H1 (cell line): ENCODE data around the gene DNAJB8. TPM values are rescaled to one million over a fixed set of nuclear protein-coding genes. Genes with fewer than 3 reads are reported as not detected.

Experiments
- CTCF ChIA-PET: fragments of 300-600 bp; sonication (Branson Sonifier 250); formaldehyde crosslinking; loops from one replicate; lab custom pipeline; 2021; ENCODE audit not compliant: partially characterized antibody; lab: Charles Lee
- POLR2A ChIA-PET: fragments of 300-600 bp; sonication (Branson Sonifier 250); formaldehyde crosslinking; loops from one replicate; lab custom pipeline; 2021; ENCODE audit warnings: inconsistent platforms; ENCODE audit not compliant: partially characterized antibody; lab: Charles Lee
- DNase-seq, 2 experiments: peaks; one replicate each; pipeline versions ENCODE4 v3.0.0 to v3.0.0-alpha.2; 2010 to 2022; ENCODE audit warnings: low spot score in 2 of 2, low read depth in 1 of 2, mixed read lengths in 1 of 2
- FAIRE-seq: peaks from 2 replicates; lab custom pipeline; 2011; peaks lifted over from hg19 to GRCh38; lab: Jason Lieb, UNC
- H2AFZ ChIP-seq: 2 replicates; pipeline ENCODE4 v1.8.1; 2012; ENCODE audit warnings: low read length, inconsistent platforms
- H2AK5ac ChIP-seq: 2 replicates; pipeline ENCODE4 v1.6.1; 2013; ENCODE audit warnings: low read depth, low read length
- H2BK120ac ChIP-seq: replicated peaks from 2 replicates; pipeline ENCODE3; 2013; ENCODE audit warnings: low read depth, low read length, inconsistent platforms
- H2BK12ac ChIP-seq: 2 replicates; pipeline ENCODE4 v1.6.1; 2013; ENCODE audit warnings: low read depth, low read length
- H2BK15ac ChIP-seq: 2 replicates; pipeline ENCODE4 v1.6.1; 2013; ENCODE audit warnings: low read length
- H2BK20ac ChIP-seq: 2 replicates; pipeline ENCODE4 v1.6.1; 2013; ENCODE audit warnings: low read length
- H2BK5ac ChIP-seq: 2 replicates; pipeline ENCODE4 v1.6.1; 2013; ENCODE audit warnings: low read depth, low read length
- H3K14ac ChIP-seq: 2 replicates; pipeline ENCODE4 v1.6.1; 2013; ENCODE audit warnings: inconsistent platforms; ENCODE audit not compliant: insufficient read length
- H3K18ac ChIP-seq: 2 replicates; pipeline ENCODE4 v1.6.1; 2013; ENCODE audit warnings: low read length; ENCODE audit errors: extremely low read depth
- H3K23ac ChIP-seq: 2 replicates; pipeline ENCODE4 v1.6.1; 2013; ENCODE audit warnings: inconsistent platforms; ENCODE audit not compliant: insufficient read length
- H3K23me2 ChIP-seq: 2 replicates; pipeline ENCODE4 v1.6.1; 2013; ENCODE audit warnings: low read depth, low read length
- H3K27ac ChIP-seq: 2 replicates; pipeline ENCODE4 v1.6.1; 2011; ENCODE audit warnings: low read depth, low read length, inconsistent platforms
- H3K27me3 ChIP-seq, 4 experiments: replicated peaks in 1 of 4; 1 replicate in 1 of 4; 2 replicates in 3 of 4; pipeline versions ENCODE4 v1.6.1 to v1.8.1; 2011 to 2013; ENCODE audit warnings: low read length in 3 of 4, mild to moderate bottlenecking in 3 of 4, inconsistent platforms in 2 of 4, mixed read lengths in 2 of 4, moderate library complexity in 1 of 4; ENCODE audit not compliant: control insufficient read depth in 3 of 4, insufficient read depth in 3 of 4; ENCODE audit errors: extremely low read depth in 1 of 4
- H3K36me3 ChIP-seq, 4 experiments: 2 replicates each; pipeline versions ENCODE4 v1.6.1 to v1.8.1; 2011 to 2013; ENCODE audit warnings: mild to moderate bottlenecking in 4 of 4, low read length in 3 of 4, moderate library complexity in 2 of 4, control low read depth in 1 of 4, inconsistent platforms in 1 of 4; ENCODE audit not compliant: insufficient read depth in 4 of 4, control insufficient read depth in 2 of 4
- H3K4ac ChIP-seq: replicated peaks from 2 replicates; pipeline ENCODE3; 2013; ENCODE audit warnings: low read length, low read depth, mixed read lengths, inconsistent platforms; ENCODE audit not compliant: insufficient read length
- H3K4me1 ChIP-seq, 4 experiments: replicated peaks in 1 of 4; 1 replicate in 1 of 4; 2 replicates in 3 of 4; pipeline versions ENCODE4 v1.6.1 to v1.8.1; 2011 to 2013; ENCODE audit warnings: low read length in 3 of 4, inconsistent platforms in 2 of 4, mixed read lengths in 1 of 4; ENCODE audit not compliant: insufficient read depth in 4 of 4, control insufficient read depth in 3 of 4
- H3K4me2 ChIP-seq, 2 experiments: 2 replicates each; pipeline versions ENCODE4 v1.6.1 to v1.8.1; 2011 to 2013; ENCODE audit warnings: low read depth in 2 of 2, low read length in 2 of 2, control low read depth in 1 of 2, inconsistent platforms in 1 of 2, mild to moderate bottlenecking in 1 of 2; ENCODE audit not compliant: insufficient read depth in 1 of 2
- H3K4me3 ChIP-seq, 4 experiments: fragments of 200-600, 300-600 bp in 1 of 4; sonication (generic), shearing (Covaris generic), sonication (Bioruptor Twin) in 1 of 4; 2 replicates each; pipeline versions ENCODE4 v1.5.1 to v1.8.1; 2011 to 2016; ENCODE audit warnings: low read length in 4 of 4, low read depth in 3 of 4, control low read depth in 2 of 4, inconsistent platforms in 2 of 4, mild to moderate bottlenecking in 2 of 4, mixed read lengths in 1 of 4, moderate library complexity in 1 of 4; ENCODE audit not compliant: insufficient read depth in 2 of 4; ENCODE audit errors: extremely low read depth in 1 of 4
- H3K56ac ChIP-seq: replicated peaks from 2 replicates; pipeline ENCODE3; 2013; ENCODE audit warnings: low read depth, mild to moderate bottlenecking, mixed read lengths, low read length, inconsistent platforms; ENCODE audit not compliant: insufficient read length
- H3K79me1 ChIP-seq: 2 replicates; pipeline ENCODE4 v1.6.1; 2013; ENCODE audit warnings: low read depth, low read length, control low read depth
- H3K79me2 ChIP-seq, 2 experiments: 2 replicates each; pipeline versions ENCODE4 v1.6.1 to v1.8.1; 2012 to 2013; ENCODE audit warnings: low read length in 2 of 2, mild to moderate bottlenecking in 2 of 2, inconsistent platforms in 1 of 2; ENCODE audit not compliant: insufficient read depth in 2 of 2, control insufficient read depth in 1 of 2
- H3K9ac ChIP-seq, 4 experiments: replicated peaks in 1 of 4; 1 replicate in 1 of 4; 2 replicates in 3 of 4; pipeline versions ENCODE4 v1.6.1 to v1.8.1; 2011 to 2013; ENCODE audit warnings: low read depth in 3 of 4, low read length in 3 of 4, control low read depth in 2 of 4, mild to moderate bottlenecking in 2 of 4, moderate library complexity in 2 of 4, inconsistent platforms in 1 of 4; ENCODE audit errors: extremely low read depth in 1 of 4
- H3K9me3 ChIP-seq, 2 experiments: 2 replicates each; pipeline versions ENCODE4 v1.6.1 to v1.8.1; 2012 to 2013; ENCODE audit warnings: mild to moderate bottlenecking in 2 of 2, moderate library complexity in 2 of 2, control low read depth in 1 of 2, inconsistent platforms in 1 of 2, low read depth in 1 of 2, low read length in 1 of 2, mixed read lengths in 1 of 2; ENCODE audit not compliant: insufficient read depth in 2 of 2
- H4K20me1 ChIP-seq, 2 experiments: replicated peaks in 1 of 2; 2 replicates each; pipeline versions ENCODE3 to v1.8.1; 2011 to 2013; ENCODE audit warnings: inconsistent platforms in 2 of 2, low read length in 2 of 2, mild to moderate bottlenecking in 1 of 2; ENCODE audit not compliant: insufficient read depth in 2 of 2, control insufficient read depth in 1 of 2
- H4K5ac ChIP-seq: 2 replicates; pipeline ENCODE4 v1.6.1; 2013; ENCODE audit warnings: low read length, low read depth, mixed read lengths, inconsistent platforms; ENCODE audit not compliant: insufficient read length
- H4K8ac ChIP-seq: 2 replicates; pipeline ENCODE4 v1.8.0; 2013; ENCODE audit warnings: mild to moderate bottlenecking, moderate library complexity, low read length, inconsistent platforms; ENCODE audit not compliant: insufficient read depth; ENCODE audit errors: extremely low read depth
- H4K91ac ChIP-seq: replicated peaks from 2 replicates; pipeline ENCODE3; 2013; ENCODE audit warnings: low read length, mixed read lengths, inconsistent platforms; ENCODE audit not compliant: insufficient read length
- EGR1 ChIP-seq: IDR thresholded peaks from 2 replicates; pipeline ENCODE4 v1.6.1; 2011; ENCODE audit warnings: low read depth, low read length, borderline replicate concordance
- EP300 ChIP-seq, 2 experiments: IDR thresholded peaks; 1 replicate in 1 of 2; 2 replicates in 1 of 2; pipeline ENCODE4 v1.6.1; 2011 to 2012; ENCODE audit warnings: low read depth in 2 of 2, low read length in 2 of 2, mild to moderate bottlenecking in 2 of 2, borderline replicate concordance in 1 of 2, inconsistent platforms in 1 of 2, moderate library complexity in 1 of 2
- HDAC6 ChIP-seq: IDR thresholded peaks from one replicate; pipeline ENCODE4 v1.7.1; 2012; ENCODE audit warnings: low read depth, mild to moderate bottlenecking, inconsistent platforms, low read length, moderate library complexity
- KDM1A ChIP-seq: fragments of 200-600, 300-600 bp; sonication (generic); IDR thresholded peaks from 2 replicates; pipeline ENCODE4 v1.7.1; 2016; ENCODE audit warnings: mild to moderate bottlenecking, low read length, borderline replicate concordance
- KDM5A ChIP-seq: fragments of 200-600 bp; IDR thresholded peaks from 2 replicates; pipeline ENCODE4 v1.7.1; 2012; ENCODE audit warnings: mild to moderate bottlenecking, low read length, inconsistent platforms, mixed read lengths
- RNF2 ChIP-seq: fragments of 200-900, 300-1000 bp; sonication (generic); IDR thresholded peaks from 2 replicates; pipeline ENCODE4 v1.7.1; 2016; ENCODE audit warnings: borderline replicate concordance, low read depth, mild to moderate bottlenecking, antibody characterized with exemption, low read length; ENCODE audit not compliant: poor library complexity, severe bottlenecking; ENCODE audit errors: missing control alignments
- SAP30 ChIP-seq: fragments of 300-600 bp; sonication (generic); IDR thresholded peaks from 2 replicates; pipeline ENCODE4 v1.7.1; 2012; ENCODE audit warnings: low read length, moderate library complexity, mild to moderate bottlenecking, inconsistent platforms; ENCODE audit not compliant: insufficient read depth, insufficient replicate concordance
- TAF7 ChIP-seq: optimal IDR thresholded peaks from 2 replicates; pipeline ENCODE3; 2011; ENCODE audit warnings: low read depth, mild to moderate bottlenecking, inconsistent platforms, low read length, moderate library complexity, borderline replicate concordance
- TEAD4 ChIP-seq: IDR thresholded peaks from 2 replicates; pipeline ENCODE4 v1.6.1; 2012; ENCODE audit warnings: low read depth, low read length, inconsistent platforms, mixed read lengths
- YY1 ChIP-seq: IDR thresholded peaks from 2 replicates; pipeline ENCODE4 v1.6.1; 2011; ENCODE audit warnings: low read depth, mild to moderate bottlenecking, low read length
- ZNF274 ChIP-seq: IDR thresholded peaks from 2 replicates; pipeline ENCODE4 v1.7.0; 2012; ENCODE audit warnings: low read length, borderline replicate concordance; ENCODE audit errors: extremely low read depth
- WGBS, 2 experiments: shearing (Covaris generic) in 1 of 2; methylation state at CpG; one replicate each; pipeline versions ENCODE4 v1.1.6 to v1.1.7; 2013 to 2015; ENCODE audit warnings: low lambda C conversion rate in 2 of 2, mixed read lengths in 2 of 2, inconsistent platforms in 1 of 2, low coverage in 1 of 2, missing lambda C conversion rate in 1 of 2; ENCODE audit not compliant: insufficient replicate concordance in 2 of 2, insufficient coverage in 1 of 2, insufficient read length in 1 of 2; ENCODE audit errors: extremely low coverage in 1 of 2, missing lambda C conversion rate in 1 of 2; 5-methylcytosine and 5-hydroxymethylcytosine counted together
- polyA plus RNA-seq, 7 experiments: library from polyadenylated mRNA; depleted of rRNA in 3 of 7; stranded (reverse) in 5 of 7; unstranded in 2 of 7; fragments of >200 nt in 5 of 7; fragments of 200-250 nt in 2 of 7; gene quantifications; 1 replicate in 5 of 7; 2 replicates in 1 of 7; 4 replicates in 1 of 7; pipeline versions ENCODE4 v1.2.1 to v1.2.3, GENCODE V29; 2011 to 2013; ENCODE audit warnings: missing spikeins in 2 of 7, mixed read lengths in 2 of 7
- total RNA-seq: library from RNA; stranded (reverse); fragmentation: NEBNext Ultra II Directional; extraction: Animal tissue kit (Norgen Biotek cat#: 25700); gene quantifications from 2 replicates; pipeline ENCODE4 v1.2.1, GENCODE V29; 2021
- TF ChIP-seq, protein P1 (sequence below): IDR thresholded peaks from 2 replicates; pipeline ENCODE4 v1.6.1; 2012; ENCODE audit warnings: inconsistent platforms

DNAJB8 gene
- total and polyA plus RNA-seq, 2 of the 8 experiments (the other 6 are each of a cell fraction or from before 2014, with no cell fraction given) = not detected

DNA sequence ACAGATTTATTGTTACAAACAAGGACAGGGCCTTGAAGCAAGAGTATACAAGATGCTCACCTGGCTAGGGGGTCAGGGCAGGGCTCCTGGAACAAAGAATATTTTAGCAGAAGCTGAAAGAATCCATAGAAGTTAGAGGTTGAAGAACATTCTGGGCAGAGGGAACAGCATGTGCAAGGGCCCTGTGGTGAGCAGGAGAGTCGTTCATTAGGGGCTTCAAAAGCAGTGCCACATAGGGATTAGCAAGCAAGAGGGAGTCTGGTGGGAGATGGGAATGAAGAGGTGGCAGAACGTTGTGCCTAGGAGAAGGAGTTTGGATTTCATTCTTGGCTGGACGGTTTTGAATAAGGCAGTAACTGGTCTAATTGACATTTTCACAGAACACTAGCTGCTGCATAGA, 22.9 kb downstream of the DNAJB8 start:
- no peaks in the 10 kb centered on the region for H3K36me3 ChIP-seq
- no peaks in the 10 kb centered on the region; the same call in 1 of the 2 replicates for H3K79me1 ChIP-seq
- H3K18ac ChIP-seq = no peak overlapping the region
- ChIA-PET CTCF (interaction anchor here (0.9 to 12.6 kb wide), 4 partner anchors 8 to 18 kb away, joined by 3 to 144 read pairs (median 74); partner anchors contain the start of gene DNAJB8), POLR2A (no interaction called here)
- no peak overlapping the region for H2AK5ac ChIP-seq
- H3K56ac ChIP-seq = no peak overlapping the region
- H4K20me1 ChIP-seq = peaks cover 0 to 7% of the 10 kb centered on the region in 2 experiments
- no peak overlapping the region for H3K14ac ChIP-seq
- H3K4me2 ChIP-seq = no peak overlapping the region
- H3K9ac ChIP-seq = no peak overlapping the region
- no peak overlapping the region for H2BK5ac ChIP-seq
- H4K5ac ChIP-seq = no peak overlapping the region
- H2BK20ac ChIP-seq = no peak overlapping the region
- H3K4me1 ChIP-seq = no peaks in the 10 kb centered on the region; a peak in 1 of 7 replicates
- H3K23me2 ChIP-seq = peaks cover 11% of the 10 kb centered on the region; the same call in 1 of the 2 replicates
- no peak overlapping the region for H2AFZ ChIP-seq
- DNase-seq (no peak), FAIRE-seq (no peak)
- H3K4ac ChIP-seq = no peak overlapping the region
- peaks cover 0 to 6% (median 2%) of the 10 kb centered on the region in 4 experiments; a peak in 5 of 7 replicates for H3K27me3 ChIP-seq
- H2BK12ac ChIP-seq = no peak overlapping the region
- no peak overlapping the region for H4K8ac ChIP-seq
- H2BK120ac ChIP-seq = no peak overlapping the region
- H4K91ac ChIP-seq = no peak overlapping the region
- WGBS, 2 experiments = 69% methylated on average over 3 of the region's 3 CpGs; no CpG with 5 or more reads in 1 of the 2 experiments
- no peaks in the 10 kb centered on the region for H3K79me2 ChIP-seq
- no peak overlapping the region for H3K23ac ChIP-seq
- H3K4me3 ChIP-seq = no peak overlapping the region
- no peak overlapping the region for H2BK15ac ChIP-seq
- no peak overlapping the region for H3K27ac ChIP-seq
- H3K9me3 ChIP-seq = no peaks in the 10 kb centered on the region
- TF ChIP-seq YY1 (no peak), TAF7 (no peak), EGR1 (no peak), KDM1A (no peak), RNF2 (no peak), TEAD4 (no peak), HDAC6 (no peak), EP300 (IDR thresholded peaks at IDR 0.05; ENCODE audit: borderline replicate concordance in 1 of 2, low read depth in 2 of 2, low read length in 2 of 2) (no peak), ZNF274 (no peak), SAP30 (no peak), KDM5A (no peak)
- TF ChIP-seq, protein P1, sequence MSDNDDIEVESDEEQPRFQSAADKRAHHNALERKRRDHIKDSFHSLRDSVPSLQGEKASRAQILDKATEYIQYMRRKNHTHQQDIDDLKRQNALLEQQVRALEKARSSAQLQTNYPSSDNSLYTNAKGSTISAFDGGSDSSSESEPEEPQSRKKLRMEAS = no peak
